HG03045 (cell line): ENCODE results near the gene TLR8.
"Not testable (repeated sequence)": the region's sequence is repeated elsewhere in the genome, so short reads cannot be mapped to it uniquely, and the experiment has no call there.

Experiments used
- ATAC-seq: cut with Tn5 transposase; IDR thresholded peaks from one replicate; pipeline ENCODE4 v1.9.1; 2021; ENCODE audit warnings: mild to moderate bottlenecking, moderate library complexity; ENCODE audit not compliant: unreplicated experiment

The TLR8 gene

GRCh38 chrX:12895866-12896265, 10.6 kb upstream of the TLR8 start:
- no peak for ATAC-seq

- no peak for ATAC-seq
Measured at GRCh38 chrX:12896935-12897334, 9.5 kb upstream of the TLR8 start.

GRCh38 chrX:12898073-12898472, 8.3 kb upstream of the TLR8 start:
- no peak for ATAC-seq

DNA sequence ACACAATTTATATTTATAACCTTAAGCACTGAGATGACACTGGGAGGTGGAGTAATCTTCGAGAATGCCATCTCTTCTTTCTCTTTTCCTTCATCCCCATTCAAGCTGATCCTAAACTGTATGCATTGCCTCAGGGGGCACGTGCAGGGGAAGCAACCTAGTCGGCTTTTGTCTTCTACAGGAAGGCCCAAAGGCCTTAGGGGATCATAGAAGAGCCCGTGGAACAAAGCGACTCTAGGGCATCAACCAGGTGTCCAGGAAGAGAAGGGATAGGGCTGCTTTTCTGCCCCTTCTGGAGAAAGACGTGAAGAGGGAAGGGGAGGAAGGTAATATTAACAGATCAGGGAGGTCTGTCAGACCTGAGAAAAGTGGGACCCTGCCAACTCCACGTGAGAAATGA, 6.9 kb upstream of the TLR8 start:
- ATAC-seq, result no peak

DNA sequence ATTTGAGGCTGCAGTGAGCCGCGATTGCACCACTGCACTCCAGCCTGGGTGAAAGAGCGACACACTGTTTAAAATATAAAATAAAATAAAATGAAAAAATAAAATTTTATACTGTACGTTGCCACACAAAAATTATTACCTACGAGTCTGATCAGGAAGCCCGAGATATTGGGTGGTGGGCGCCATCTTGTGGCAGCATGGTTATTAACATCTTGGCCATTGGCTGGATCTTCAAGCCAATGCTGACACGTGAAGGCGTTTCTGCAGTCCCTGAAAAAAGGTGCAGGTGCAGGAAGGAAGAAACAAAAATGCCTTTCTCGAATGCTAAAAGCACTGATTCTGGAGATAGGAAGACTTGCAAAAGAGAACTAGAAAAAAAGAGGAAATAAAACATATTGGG, 4.9 kb upstream of the TLR8 start:
- ATAC-seq, result no peak

GRCh38 chrX:12903646-12904045, 2.8 kb upstream of the TLR8 start:
- ATAC-seq, result no peak

DNA sequence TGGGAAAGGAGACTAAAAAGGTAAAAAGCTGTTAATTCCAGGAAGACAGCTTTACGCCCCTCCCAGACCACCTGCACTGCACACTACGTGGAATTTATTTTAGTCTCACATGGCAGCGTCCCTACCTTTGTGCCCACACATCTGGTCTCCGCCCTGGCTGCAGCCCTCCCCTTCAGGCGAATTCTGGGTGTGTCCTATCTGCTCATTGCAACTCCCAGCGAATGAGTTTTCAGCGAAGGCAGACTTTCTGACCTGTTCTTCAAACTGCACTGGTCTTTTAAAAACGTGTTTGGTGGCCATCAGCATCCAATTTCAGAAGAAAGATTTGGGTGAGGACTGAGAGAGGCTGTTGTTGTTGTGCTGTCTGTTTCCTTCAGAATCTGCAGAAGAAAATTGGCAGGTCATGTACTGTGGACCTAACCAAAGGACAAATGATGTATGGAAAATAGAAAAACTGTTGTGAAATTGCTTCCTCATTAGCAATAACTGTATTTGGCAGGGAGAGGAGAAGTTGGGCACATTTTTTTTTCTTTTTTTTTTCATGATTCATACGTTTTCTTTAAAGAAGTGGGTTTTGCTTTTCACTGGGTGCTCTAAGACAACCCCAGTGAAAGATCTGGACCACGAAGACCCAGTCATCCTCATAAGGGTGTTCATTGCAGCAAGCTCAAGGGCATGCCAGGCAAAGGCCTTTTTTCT, 4.2 kb downstream of the TLR8 start:
- no peak for ATAC-seq

- ATAC-seq, result no peak
Measured at GRCh38 chrX:12911122-12911470, 4.7 kb downstream of the TLR8 start.

- no peak for ATAC-seq
Measured at GRCh38 chrX:12912791-12913482, 6.5 kb downstream of the TLR8 start.

DNA sequence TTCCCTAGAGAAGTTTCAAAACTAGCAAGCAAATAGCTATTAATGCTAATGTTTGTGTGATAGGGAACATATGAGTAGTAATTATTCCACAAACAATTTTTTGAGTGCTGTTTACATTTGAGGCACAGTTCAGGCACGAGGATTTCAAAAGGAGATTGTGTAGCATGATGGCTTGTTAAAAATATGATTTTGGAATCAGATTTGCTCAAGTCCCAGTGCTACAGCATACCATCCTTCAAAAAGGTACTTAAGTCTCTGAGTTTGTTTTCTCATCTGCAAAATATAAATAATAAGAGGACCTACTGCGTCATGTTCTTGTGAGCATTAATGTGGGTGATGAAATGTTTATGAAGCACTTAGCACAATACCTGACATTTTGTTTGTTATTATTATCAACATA, 11.3 kb downstream of the TLR8 start:
- ATAC-seq, result no peak

GRCh38 chrX:12919051-12919450, 12.6 kb downstream of the TLR8 start:
- ATAC-seq, result no peak

GRCh38 chrX:12919620-12920019, 13.2 kb downstream of the TLR8 start:
- no peak for ATAC-seq

GRCh38 chrX:12920990-12921389, 14.6 kb downstream of the TLR8 start:
- ATAC-seq, result no peak

DNA sequence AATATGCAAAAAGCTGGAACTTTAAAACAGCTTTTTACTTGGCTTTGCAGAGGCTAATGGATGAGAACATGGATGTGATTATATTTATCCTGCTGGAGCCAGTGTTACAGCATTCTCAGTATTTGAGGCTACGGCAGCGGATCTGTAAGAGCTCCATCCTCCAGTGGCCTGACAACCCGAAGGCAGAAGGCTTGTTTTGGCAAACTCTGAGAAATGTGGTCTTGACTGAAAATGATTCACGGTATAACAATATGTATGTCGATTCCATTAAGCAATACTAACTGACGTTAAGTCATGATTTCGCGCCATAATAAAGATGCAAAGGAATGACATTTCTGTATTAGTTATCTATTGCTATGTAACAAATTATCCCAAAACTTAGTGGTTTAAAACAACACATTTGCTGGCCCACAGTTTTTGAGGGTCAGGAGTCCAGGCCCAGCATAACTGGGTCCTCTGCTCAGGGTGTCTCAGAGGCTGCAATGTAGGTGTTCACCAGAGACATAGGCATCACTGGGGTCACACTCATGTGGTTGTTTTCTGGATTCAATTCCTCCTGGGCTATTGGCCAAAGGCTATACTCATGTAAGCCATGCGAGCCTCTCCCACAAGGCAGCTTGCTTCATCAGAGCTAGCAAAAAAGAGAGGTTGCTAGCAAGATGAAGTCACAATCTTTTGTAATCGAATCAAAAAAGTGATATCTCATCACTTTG, 15.6 kb downstream of the TLR8 start:
- no peak for ATAC-seq

- no peak for ATAC-seq
Measured at GRCh38 chrX:12922599-12922919, 16.1 kb downstream of the TLR8 start.

- ATAC-seq, result no peak
Measured at GRCh38 chrX:12929701-12930100, 23.3 kb downstream of the TLR8 start.

- ATAC-seq, result no peak
Measured at GRCh38 chrX:12930150-12930549, 23.7 kb downstream of the TLR8 start.

- no peak for ATAC-seq
Measured at GRCh38 chrX:12932244-12932643, 25.8 kb downstream of the TLR8 start.

GRCh38 chrX:12934850-12935249, 28.4 kb downstream of the TLR8 start:
- no peak for ATAC-seq

- no peak for ATAC-seq
Measured at GRCh38 chrX:12936947-12937346, 30.5 kb downstream of the TLR8 start.

GRCh38 chrX:12940471-12940870, 34.1 kb downstream of the TLR8 start:
- ATAC-seq, result not testable (repeated sequence)

DNA sequence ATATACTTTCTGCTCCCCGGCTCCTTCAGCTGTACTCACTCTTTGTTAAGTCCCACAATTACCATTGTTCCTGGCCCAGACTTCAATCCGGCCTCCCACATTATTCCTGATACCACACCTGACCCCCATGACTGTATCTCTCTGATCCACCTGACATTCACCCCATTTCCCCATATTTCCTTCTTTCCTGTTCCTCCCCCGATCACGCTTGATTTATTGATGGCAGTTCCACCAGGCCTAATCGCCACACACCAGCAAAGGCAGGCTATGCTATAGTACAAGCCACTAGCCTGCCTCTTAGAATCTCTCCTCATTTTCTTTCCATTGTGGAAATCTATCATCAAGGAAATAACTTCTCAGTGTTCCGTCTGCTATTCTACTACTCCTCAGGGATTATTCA, 37.2 kb downstream of the TLR8 start:
- ATAC-seq, result not testable (repeated sequence)
